Thoracic aorta (tissue), 2 donors: ENCODE results near the gene ARMH3. TPM values are rescaled to one million over a fixed set of nuclear protein-coding genes. Genes with fewer than 3 reads are reported as not detected.

Experiments used
- ATAC-seq: fragments of 150-250 bp; one replicate; pipeline ENCODE4 v1.8.0; 2017; ENCODE audit warnings: low read depth; ENCODE audit not compliant: insufficient number of reproducible peaks, low FRiP score
- DNase-seq: peaks from one replicate; pipeline ENCODE4 v3.0.0-alpha.2; 2020; ENCODE audit warnings: low spot score
- H3K27ac ChIP-seq, 2 donors: fragments of 200-600 bp; sonication (generic); 1 replicate in 1 of 2; 2 replicates in 1 of 2; pipeline ENCODE4 v1.5.1; 2016; ENCODE audit warnings: mild to moderate bottlenecking in 2 of 2, moderate library complexity in 2 of 2
- H3K27me3 ChIP-seq: fragments of 200-600 bp; sonication (generic); replicated peaks from 2 replicates; pipeline ENCODE4 v1.6.0; 2016; ENCODE audit warnings: mild to moderate bottlenecking; ENCODE audit not compliant: insufficient read depth
- H3K36me3 ChIP-seq: fragments of 200-600 bp; sonication (generic); one replicate; pipeline ENCODE4 v1.5.1; 2016
- H3K4me1 ChIP-seq, 2 donors: fragments of 200-600 bp; sonication (generic); 1 replicate in 1 of 2; 2 replicates in 1 of 2; pipeline versions ENCODE4 v1.5.1 to v1.6.0; 2016; ENCODE audit warnings: low read depth in 2 of 2, mild to moderate bottlenecking in 1 of 2; ENCODE audit not compliant: control insufficient read depth in 1 of 2
- H3K4me3 ChIP-seq: fragments of 200-600 bp; sonication (generic); 2 replicates; pipeline ENCODE4 v1.5.1; 2016; ENCODE audit warnings: mild to moderate bottlenecking
- H3K9me3 ChIP-seq: fragments of 200-600 bp; sonication (generic); 2 replicates; pipeline ENCODE4 v1.5.1; 2016
- CTCF ChIP-seq: fragments of 200-600 bp; sonication (generic); IDR thresholded peaks from one replicate; pipeline ENCODE4 v1.5.1; 2019; ENCODE audit warnings: antibody characterized with exemption
- total RNA-seq, 2 donors: library from RNA; depleted of rRNA; stranded (reverse); fragments of >200 nt; gene quantifications; one replicate each; pipeline versions ENCODE4 v1.1.0 to v1.2.3, GENCODE V29; 2016

Gene ARMH3
- total RNA-seq, 2 donors from 2014 or later, result 21.1 TPM

- no peak for TF ChIP-seq CTCF
- no peaks in the 10 kb centered on the region for H3K9me3 ChIP-seq
- no peaks in the 10 kb centered on the region for H3K4me1 ChIP-seq
- ATAC-seq, result no peak
- H3K27ac ChIP-seq, result no peak overlapping the region
- H3K27me3 ChIP-seq, result no peaks in the 10 kb centered on the region
- H3K4me3 ChIP-seq, result no peak overlapping the region
- H3K36me3 ChIP-seq, result peaks cover 27% of the 10 kb centered on the region
- DNase-seq, result no peak
Measured at GRCh38 chr10:102001435-102002068, 54.4 kb downstream of the ARMH3 start.

GRCh38 chr10:101997803-101998202, 58.2 kb downstream of the ARMH3 start:
- Histone ChIP-seq H3K27ac (no peak overlapping the region), H3K9me3 (no peaks in the 10 kb centered on the region), H3K36me3 (peaks cover 7% of the 10 kb centered on the region), H3K4me3 (no peak overlapping the region), H3K4me1 (no peaks in the 10 kb centered on the region), H3K27me3 (no peaks in the 10 kb centered on the region)
- no peak for DNase-seq
- no peak for TF ChIP-seq CTCF
- ATAC-seq, result no peak

- Histone ChIP-seq H3K27ac (no peak overlapping the region), H3K27me3 (no peaks in the 10 kb centered on the region), H3K4me3 (no peak overlapping the region), H3K9me3 (no peaks in the 10 kb centered on the region), H3K36me3 (peaks cover 21% of the 10 kb centered on the region), H3K4me1 (no peaks in the 10 kb centered on the region)
- no peak for ATAC-seq
- no peak for DNase-seq
- no peak for TF ChIP-seq CTCF
Measured at GRCh38 chr10:101995451-101996063, 60.4 kb downstream of the ARMH3 start.

GRCh38 chr10:101993651-101994200, 62.2 kb downstream of the ARMH3 start:
- TF ChIP-seq CTCF, result no peak
- H3K36me3 ChIP-seq, result peaks cover 30% of the 10 kb centered on the region
- no peak overlapping the region for H3K4me3 ChIP-seq
- ATAC-seq (no peak), DNase-seq (no peak)
- H3K4me1 ChIP-seq, result no peaks in the 10 kb centered on the region
- H3K9me3 ChIP-seq, result no peaks in the 10 kb centered on the region
- no peak overlapping the region for H3K27ac ChIP-seq
- H3K27me3 ChIP-seq, result no peaks in the 10 kb centered on the region

- Histone ChIP-seq H3K27me3 (no peaks in the 10 kb centered on the region), H3K9me3 (no peaks in the 10 kb centered on the region), H3K27ac (no peak overlapping the region), H3K36me3 (peaks cover 33% of the 10 kb centered on the region), H3K4me1 (no peaks in the 10 kb centered on the region), H3K4me3 (no peak overlapping the region)
- no peak for TF ChIP-seq CTCF
- ATAC-seq (no peak), DNase-seq (no peak)
Measured at GRCh38 chr10:101993221-101993620, 62.8 kb downstream of the ARMH3 start.
